NCI-H2171 treated with DMSO at 0.1 percent for 48 hours (cell line): Measurements from ENCODE around the gene HPCAL1.

Source experiments
- DNase-seq: peaks from one replicate; lab custom pipeline; 2025; lab: John Stamatoyannopoulos, UW

HPCAL1 gene

GRCh38 chr2:10355471-10356438, 53.1 kb downstream of the HPCAL1 start:
- peak; percentile 97 for DNase-seq

- no peak for DNase-seq
These were observed 53.7 kb downstream of the HPCAL1 start for GRCh38 chr2:10356439-10356811.

- peak; percentile 94 for DNase-seq
These were observed 54.8 kb downstream of the HPCAL1 start for GRCh38 chr2:10357193-10358169.

- DNase-seq: no peak
These were observed 56.5 kb downstream of the HPCAL1 start for GRCh38 chr2:10359246-10359645.

- DNase-seq: peak; percentile 20
These were observed 57.1 kb downstream of the HPCAL1 start for GRCh38 chr2:10359731-10360329.

- DNase-seq: no peak
These were observed 57.8 kb downstream of the HPCAL1 start for GRCh38 chr2:10360460-10360849.

GRCh38 chr2:10360850-10361588, 58.3 kb downstream of the HPCAL1 start:
- peak; percentile 47 for DNase-seq

- DNase-seq: no peak
These were observed 59.6 kb downstream of the HPCAL1 start for GRCh38 chr2:10362096-10362897.

- no peak for DNase-seq
These were observed 60.3 kb downstream of the HPCAL1 start for GRCh38 chr2:10362898-10363454.

GRCh38 chr2:10363861-10364610, 61.3 kb downstream of the HPCAL1 start:
- DNase-seq: no peak

- no peak for DNase-seq
These were observed 62.7 kb downstream of the HPCAL1 start for GRCh38 chr2:10365412-10365811.

GRCh38 chr2:10366601-10367270, 64.0 kb downstream of the HPCAL1 start:
- peak; percentile 55 for DNase-seq

GRCh38 chr2:10367472-10368439, 65.1 kb downstream of the HPCAL1 start:
- DNase-seq: no peak

- no peak for DNase-seq
These were observed 66.0 kb downstream of the HPCAL1 start for GRCh38 chr2:10368491-10369231.

GRCh38 chr2:10369269-10370255, 66.9 kb downstream of the HPCAL1 start:
- DNase-seq: peak; percentile 66

GRCh38 chr2:10370390-10370789, 67.7 kb downstream of the HPCAL1 start:
- peak; percentile 71 for DNase-seq
